IMR-90 (cell line): Measurements from ENCODE around the gene DAAM1.

Experiments
- BHLHE40 ChIP-seq: fragments of 150-350 bp; IDR thresholded peaks from 2 replicates; pipeline ENCODE4 v1.6.1; 2016; ENCODE audit warnings: mild to moderate bottlenecking, low read depth, low read length
- MAFK ChIP-seq: IDR thresholded peaks from 2 replicates; pipeline ENCODE4 v1.6.1; 2012; ENCODE audit warnings: low read depth, low read length, improper control_type of control experiment
- NFE2L2 ChIP-seq: fragments of 150-350 bp; IDR thresholded peaks from 2 replicates; pipeline ENCODE4 v1.6.1; 2016; ENCODE audit warnings: low read depth, mild to moderate bottlenecking, low read length
- POLR2A ChIP-seq: IDR thresholded peaks from 2 replicates; pipeline ENCODE4 v1.6.1; 2012; ENCODE audit warnings: mild to moderate bottlenecking, low read depth, low read length
- RAD21 ChIP-seq: IDR thresholded peaks from 2 replicates; pipeline ENCODE4 v1.6.1; 2012; ENCODE audit warnings: low read length, improper control_type of control experiment
- RCOR1 ChIP-seq: IDR thresholded peaks from 2 replicates; pipeline ENCODE4 v1.6.1; 2012; ENCODE audit warnings: mild to moderate bottlenecking, low read length, improper control_type of control experiment; ENCODE audit not compliant: insufficient replicate concordance
- RFX5 ChIP-seq: IDR thresholded peaks from 2 replicates; pipeline ENCODE4 v1.8.0; 2012; ENCODE audit warnings: low read depth, mild to moderate bottlenecking, low read length, moderate library complexity
- TF ChIP-seq, protein P1 (sequence below): conservative IDR thresholded peaks from 2 replicates; pipeline ENCODE4 v1.5.1; 2012; ENCODE audit warnings: mild to moderate bottlenecking, low read depth, low read length, improper control_type of control experiment
- TF ChIP-seq, protein P2 (sequence below): fragments of 150-350 bp; IDR thresholded peaks from 2 replicates; pipeline ENCODE4 v1.6.1; 2017; ENCODE audit warnings: mild to moderate bottlenecking, antibody characterized with exemption, low read length, low read depth
- TF ChIP-seq, protein P3 (sequence below): fragments of 150-350 bp; IDR thresholded peaks from 2 replicates; pipeline ENCODE4 v1.6.1; 2016; ENCODE audit warnings: low read depth, mild to moderate bottlenecking, low read length, moderate library complexity, borderline replicate concordance

DNA sequence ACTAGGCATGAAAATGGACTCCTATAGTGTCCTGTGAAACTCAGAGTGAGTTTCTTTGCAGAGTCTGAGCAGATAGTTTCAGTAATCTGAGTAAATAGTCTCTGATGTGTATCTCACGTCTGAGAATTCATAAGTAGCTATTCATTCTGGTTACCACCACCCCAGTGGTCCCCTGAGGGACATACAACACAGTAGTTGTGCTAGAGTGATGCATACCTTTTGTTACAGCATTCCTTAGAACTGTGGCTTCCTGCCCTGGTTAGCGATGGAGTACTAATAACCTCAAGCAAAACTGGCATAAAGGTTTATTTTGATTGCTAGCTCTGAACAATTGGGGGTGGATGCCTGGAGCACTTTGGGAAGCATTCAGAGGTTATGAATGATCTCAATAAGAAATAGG, 114.7 kb downstream of the DAAM1 start:
- TF ChIP-seq MAFK (no peak), POLR2A (no peak), BHLHE40 (no peak), RAD21 (no peak), RFX5 (no peak), RCOR1 (no peak), NFE2L2 (no peak)
- TF ChIP-seq, protein P1, sequence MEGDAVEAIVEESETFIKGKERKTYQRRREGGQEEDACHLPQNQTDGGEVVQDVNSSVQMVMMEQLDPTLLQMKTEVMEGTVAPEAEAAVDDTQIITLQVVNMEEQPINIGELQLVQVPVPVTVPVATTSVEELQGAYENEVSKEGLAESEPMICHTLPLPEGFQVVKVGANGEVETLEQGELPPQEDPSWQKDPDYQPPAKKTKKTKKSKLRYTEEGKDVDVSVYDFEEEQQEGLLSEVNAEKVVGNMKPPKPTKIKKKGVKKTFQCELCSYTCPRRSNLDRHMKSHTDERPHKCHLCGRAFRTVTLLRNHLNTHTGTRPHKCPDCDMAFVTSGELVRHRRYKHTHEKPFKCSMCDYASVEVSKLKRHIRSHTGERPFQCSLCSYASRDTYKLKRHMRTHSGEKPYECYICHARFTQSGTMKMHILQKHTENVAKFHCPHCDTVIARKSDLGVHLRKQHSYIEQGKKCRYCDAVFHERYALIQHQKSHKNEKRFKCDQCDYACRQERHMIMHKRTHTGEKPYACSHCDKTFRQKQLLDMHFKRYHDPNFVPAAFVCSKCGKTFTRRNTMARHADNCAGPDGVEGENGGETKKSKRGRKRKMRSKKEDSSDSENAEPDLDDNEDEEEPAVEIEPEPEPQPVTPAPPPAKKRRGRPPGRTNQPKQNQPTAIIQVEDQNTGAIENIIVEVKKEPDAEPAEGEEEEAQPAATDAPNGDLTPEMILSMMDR, result no peak
- TF ChIP-seq, protein P2, sequence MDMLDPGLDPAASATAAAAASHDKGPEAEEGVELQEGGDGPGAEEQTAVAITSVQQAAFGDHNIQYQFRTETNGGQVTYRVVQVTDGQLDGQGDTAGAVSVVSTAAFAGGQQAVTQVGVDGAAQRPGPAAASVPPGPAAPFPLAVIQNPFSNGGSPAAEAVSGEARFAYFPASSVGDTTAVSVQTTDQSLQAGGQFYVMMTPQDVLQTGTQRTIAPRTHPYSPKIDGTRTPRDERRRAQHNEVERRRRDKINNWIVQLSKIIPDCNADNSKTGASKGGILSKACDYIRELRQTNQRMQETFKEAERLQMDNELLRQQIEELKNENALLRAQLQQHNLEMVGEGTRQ, result no peak
- TF ChIP-seq, protein P3, sequence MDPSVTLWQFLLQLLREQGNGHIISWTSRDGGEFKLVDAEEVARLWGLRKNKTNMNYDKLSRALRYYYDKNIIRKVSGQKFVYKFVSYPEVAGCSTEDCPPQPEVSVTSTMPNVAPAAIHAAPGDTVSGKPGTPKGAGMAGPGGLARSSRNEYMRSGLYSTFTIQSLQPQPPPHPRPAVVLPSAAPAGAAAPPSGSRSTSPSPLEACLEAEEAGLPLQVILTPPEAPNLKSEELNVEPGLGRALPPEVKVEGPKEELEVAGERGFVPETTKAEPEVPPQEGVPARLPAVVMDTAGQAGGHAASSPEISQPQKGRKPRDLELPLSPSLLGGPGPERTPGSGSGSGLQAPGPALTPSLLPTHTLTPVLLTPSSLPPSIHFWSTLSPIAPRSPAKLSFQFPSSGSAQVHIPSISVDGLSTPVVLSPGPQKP, result no peak
